Colon (tissue), 2 donors: ENCODE results near the gene ADAM23.

Source experiments
- FAIRE-seq: peaks from 2 replicates; lab custom pipeline; 2012; peaks lifted over from hg19 to GRCh38; lab: Jason Lieb, UNC
- donor health status: control.
- donor health status: control.

ADAM23 gene

GRCh38 chr2:206511283-206511682, 68.0 kb downstream of the ADAM23 start:
- no peak for FAIRE-seq

GRCh38 chr2:206512999-206513398, 69.7 kb downstream of the ADAM23 start:
- no peak for FAIRE-seq

- FAIRE-seq: no peak
Measured at GRCh38 chr2:206515580-206515979, 72.2 kb downstream of the ADAM23 start.

GRCh38 chr2:206518997-206519396, 75.7 kb downstream of the ADAM23 start:
- no peak for FAIRE-seq

GRCh38 chr2:206520450-206520849, 77.1 kb downstream of the ADAM23 start:
- no peak for FAIRE-seq

- FAIRE-seq: no peak
Measured at GRCh38 chr2:206521115-206521514, 77.8 kb downstream of the ADAM23 start.

- FAIRE-seq: no peak
Measured at GRCh38 chr2:206521612-206522011, 78.3 kb downstream of the ADAM23 start.

GRCh38 chr2:206526416-206526815, 83.1 kb downstream of the ADAM23 start:
- FAIRE-seq: no peak

- no peak for FAIRE-seq
Measured at GRCh38 chr2:206527153-206527552, 83.8 kb downstream of the ADAM23 start.

- FAIRE-seq: no peak
Measured at GRCh38 chr2:206530727-206531126, 87.4 kb downstream of the ADAM23 start.

GRCh38 chr2:206531996-206532543, 88.7 kb downstream of the ADAM23 start:
- no peak for FAIRE-seq

GRCh38 chr2:206533977-206534376, 90.6 kb downstream of the ADAM23 start:
- no peak for FAIRE-seq

- FAIRE-seq: no peak
Measured at GRCh38 chr2:206535260-206535986, 92.1 kb downstream of the ADAM23 start.

- FAIRE-seq: no peak
Measured at GRCh38 chr2:206540757-206541156, 97.4 kb downstream of the ADAM23 start.

- no peak for FAIRE-seq
Measured at GRCh38 chr2:206543073-206543472, 99.7 kb downstream of the ADAM23 start.

GRCh38 chr2:206548383-206548782, 105.1 kb downstream of the ADAM23 start:
- FAIRE-seq: no peak

GRCh38 chr2:206555721-206556120, 112.4 kb downstream of the ADAM23 start:
- FAIRE-seq: no peak

- FAIRE-seq: peak; percentile 5
Measured at GRCh38 chr2:206556357-206556949, 113.1 kb downstream of the ADAM23 start.

GRCh38 chr2:206557321-206557720, 114.0 kb downstream of the ADAM23 start:
- FAIRE-seq: no peak

- no peak for FAIRE-seq
Measured at GRCh38 chr2:206558492-206558891, 115.2 kb downstream of the ADAM23 start.

GRCh38 chr2:206561962-206562361, 118.6 kb downstream of the ADAM23 start:
- no peak for FAIRE-seq

GRCh38 chr2:206562375-206562774, 119.0 kb downstream of the ADAM23 start:
- FAIRE-seq: no peak

- no peak for FAIRE-seq
Measured at GRCh38 chr2:206563374-206563773, 120.0 kb downstream of the ADAM23 start.

GRCh38 chr2:206565666-206566065, 122.3 kb downstream of the ADAM23 start:
- no peak for FAIRE-seq
